HG03097 (cell line): ENCODE results near the gene FGF14.
"Not testable (repeated sequence)": the region's sequence is repeated elsewhere in the genome, so short reads cannot be mapped to it uniquely, and the experiment has no call there.

ENCODE experiments used
- ATAC-seq: cut with Tn5 transposase; IDR thresholded peaks from one replicate; pipeline ENCODE4 v1.9.1; 2021; ENCODE audit not compliant: unreplicated experiment, low FRiP score

Gene FGF14

GRCh38 chr13:102141625-102142472 is 260.0 kb downstream of the FGF14 start:
- no peak for ATAC-seq

- no peak for ATAC-seq
Measured at GRCh38 chr13:102139626-102140025, 262.2 kb downstream of the FGF14 start.

- no peak for ATAC-seq
Measured at GRCh38 chr13:102138635-102139190, 263.1 kb downstream of the FGF14 start.

GRCh38 chr13:102137904-102138303 is 263.9 kb downstream of the FGF14 start:
- not testable (repeated sequence) for ATAC-seq

- ATAC-seq, result no peak
Measured at GRCh38 chr13:102136735-102137296, 265.0 kb downstream of the FGF14 start.

- no peak for ATAC-seq
Measured at GRCh38 chr13:102132777-102133295, 269.0 kb downstream of the FGF14 start.

- no peak for ATAC-seq
Measured at GRCh38 chr13:102131246-102131645, 270.6 kb downstream of the FGF14 start.

GRCh38 chr13:102128216-102128810 is 273.5 kb downstream of the FGF14 start:
- no peak for ATAC-seq

GRCh38 chr13:102127153-102127552 is 274.7 kb downstream of the FGF14 start:
- ATAC-seq, result no peak

- ATAC-seq, result no peak
Measured at GRCh38 chr13:102122147-102122546, 279.7 kb downstream of the FGF14 start.

- no peak for ATAC-seq
Measured at GRCh38 chr13:102117175-102117831, 284.5 kb downstream of the FGF14 start.

- ATAC-seq, result no peak
Measured at GRCh38 chr13:102103469-102103868, 298.4 kb downstream of the FGF14 start.

GRCh38 chr13:102100234-102100633 is 301.6 kb downstream of the FGF14 start:
- no peak for ATAC-seq

GRCh38 chr13:102097708-102098107 is 304.1 kb downstream of the FGF14 start:
- ATAC-seq, result no peak

- not testable (repeated sequence) for ATAC-seq
Measured at GRCh38 chr13:102093288-102093687, 308.6 kb downstream of the FGF14 start.

- no peak for ATAC-seq
Measured at GRCh38 chr13:102091231-102091630, 310.6 kb downstream of the FGF14 start.

- ATAC-seq, result no peak
Measured at GRCh38 chr13:102090532-102090931, 311.3 kb downstream of the FGF14 start.

- ATAC-seq, result no peak
Measured at GRCh38 chr13:102089722-102090121, 312.1 kb downstream of the FGF14 start.

- no peak for ATAC-seq
Measured at GRCh38 chr13:102089177-102089576, 312.7 kb downstream of the FGF14 start.

- no peak for ATAC-seq
Measured at GRCh38 chr13:102073251-102073650, 328.6 kb downstream of the FGF14 start.

- ATAC-seq, result no peak
Measured at GRCh38 chr13:102071711-102072110, 330.1 kb downstream of the FGF14 start.
